ENCODE results near the gene PRKCQ. TPM values are rescaled to one million over a fixed set of nuclear protein-coding genes. Genes with fewer than 3 reads are reported as not detected.
"Not testable (repeated sequence)": the region's sequence is repeated elsewhere in the genome, so short reads cannot be mapped to it uniquely, and the experiment has no call there.

Gene PRKCQ
- total RNA-seq, 6 experiments from 2014 or later, result not detected

GRCh38 chr10:6589287-6590094, 9.4 kb upstream of the PRKCQ start:
- H3K27me3 Mint-ChIP-seq (ENCODE audit: insufficient read depth), result peaks cover 5% of the 10 kb centered on the region
- no peak overlapping the region for H3K27ac Mint-ChIP-seq
- no peaks in the 10 kb centered on the region for H3K9me3 Mint-ChIP-seq
- no peak for DNase-seq
- H3K4me1 Mint-ChIP-seq (ENCODE audit: low read depth), result no peaks in the 10 kb centered on the region
- no peak overlapping the region for H3K4me3 Mint-ChIP-seq
- no peak for TF ChIP-seq CTCF (IDR thresholded peaks at IDR 0.05)
- H3K36me3 Mint-ChIP-seq (ENCODE audit: low read depth), result no peaks in the 10 kb centered on the region

- Mint-ChIP-seq H3K4me1 (ENCODE audit: low read depth) (no peaks in the 10 kb centered on the region), H3K4me3 (no peak overlapping the region), H3K9me3 (no peaks in the 10 kb centered on the region), H3K27me3 (ENCODE audit: insufficient read depth) (peaks cover 1% of the 10 kb centered on the region), H3K27ac (no peak overlapping the region), H3K36me3 (ENCODE audit: low read depth) (no peaks in the 10 kb centered on the region)
- TF ChIP-seq CTCF (IDR thresholded peaks at IDR 0.05), result no peak
- no peak for DNase-seq
Measured at GRCh38 chr10:6588845-6589244, 8.8 kb upstream of the PRKCQ start.

DNA sequence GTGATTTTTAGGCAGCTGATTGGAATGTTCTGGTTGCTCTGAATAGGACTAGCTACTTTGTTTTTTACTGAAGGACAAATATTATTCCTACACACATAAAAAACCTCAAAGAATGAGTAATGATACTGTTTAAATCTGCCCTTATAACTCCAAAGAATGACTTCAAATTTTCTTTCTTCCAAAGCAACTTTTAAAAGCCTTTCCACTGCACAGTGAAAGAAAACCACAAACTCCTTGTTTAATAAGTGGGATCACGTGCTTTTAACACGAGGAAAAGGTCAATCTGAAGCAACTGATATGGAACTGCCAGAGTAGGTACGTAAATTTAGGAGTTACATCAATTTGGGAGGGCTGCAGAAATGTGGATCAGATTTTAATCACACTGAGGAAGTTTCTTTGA, 8.0 kb upstream of the PRKCQ start:
- Mint-ChIP-seq H3K9me3 (no peaks in the 10 kb centered on the region), H3K4me3 (no peak overlapping the region), H3K36me3 (ENCODE audit: low read depth) (no peaks in the 10 kb centered on the region), H3K27me3 (ENCODE audit: insufficient read depth) (no peaks in the 10 kb centered on the region; the same call in 1 of the 2 replicates), H3K27ac (no peak overlapping the region), H3K4me1 (ENCODE audit: low read depth) (no peaks in the 10 kb centered on the region)
- no peak for TF ChIP-seq CTCF (IDR thresholded peaks at IDR 0.05)
- no peak for DNase-seq

GRCh38 chr10:6586501-6586900, 6.4 kb upstream of the PRKCQ start:
- H3K4me3 Mint-ChIP-seq, result no peak overlapping the region
- no peaks in the 10 kb centered on the region for H3K27me3 Mint-ChIP-seq (ENCODE audit: insufficient read depth)
- TF ChIP-seq CTCF (IDR thresholded peaks at IDR 0.05), result no peak
- no peaks in the 10 kb centered on the region for H3K36me3 Mint-ChIP-seq (ENCODE audit: low read depth)
- DNase-seq, result no peak
- H3K4me1 Mint-ChIP-seq (ENCODE audit: low read depth), result no peaks in the 10 kb centered on the region
- H3K9me3 Mint-ChIP-seq, result no peaks in the 10 kb centered on the region
- H3K27ac Mint-ChIP-seq, result no peak overlapping the region

DNA sequence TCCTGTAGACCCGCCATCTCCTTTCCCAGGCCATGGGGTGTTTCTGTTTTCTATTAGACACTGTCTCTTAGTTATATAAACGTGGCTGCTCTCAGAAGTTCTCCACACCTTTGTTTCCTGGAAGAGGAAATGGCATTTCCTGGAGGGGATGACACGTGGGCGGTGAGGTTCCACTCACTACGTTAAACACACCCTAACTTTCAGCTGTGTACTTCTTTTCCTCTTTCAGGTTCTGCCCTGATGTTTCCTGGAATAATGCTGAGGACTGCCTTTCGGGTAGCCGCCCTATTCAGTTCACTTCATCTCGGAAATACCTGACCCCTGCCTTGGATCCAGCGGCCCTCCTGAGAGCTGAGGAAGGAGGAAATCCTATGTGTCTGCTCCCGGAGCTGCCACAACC, 3.4 kb upstream of the PRKCQ start:
- H3K4me1 Mint-ChIP-seq (ENCODE audit: low read depth), result peaks cover 5% of the 10 kb centered on the region; the same call in 1 of the 2 replicates
- TF ChIP-seq CTCF (IDR thresholded peaks at IDR 0.05), result no peak
- H3K36me3 Mint-ChIP-seq (ENCODE audit: low read depth), result no peaks in the 10 kb centered on the region
- H3K4me3 Mint-ChIP-seq, result no peak overlapping the region
- no peaks in the 10 kb centered on the region for H3K9me3 Mint-ChIP-seq
- no peaks in the 10 kb centered on the region; the same call in none of the 2 replicates for H3K27me3 Mint-ChIP-seq (ENCODE audit: insufficient read depth)
- H3K27ac Mint-ChIP-seq, result no peak overlapping the region
- DNase-seq, result no peak

DNA sequence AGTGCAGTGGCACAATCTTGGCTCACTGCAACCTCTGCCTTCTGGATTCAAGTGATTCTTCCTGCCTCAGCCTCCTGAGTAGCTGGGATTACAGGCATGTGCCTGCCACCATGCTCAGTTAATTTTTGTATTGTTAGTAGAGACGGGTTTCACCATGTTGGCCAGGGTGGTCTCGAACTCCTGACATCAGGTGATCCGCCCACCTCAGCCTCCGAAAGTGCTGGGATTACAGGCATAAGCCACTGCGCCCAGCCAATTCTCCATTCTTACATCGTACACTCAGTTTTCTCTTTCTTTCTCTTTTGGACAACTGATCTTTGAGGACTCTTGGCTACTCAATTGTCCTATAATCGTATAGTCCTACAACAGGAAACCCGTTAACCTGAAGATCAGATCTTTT, 2.8 kb upstream of the PRKCQ start:
- DNase-seq; H3K27me3 Mint-ChIP-seq (ENCODE audit: insufficient read depth); H3K27ac Mint-ChIP-seq; H3K9me3 Mint-ChIP-seq; H3K4me1 Mint-ChIP-seq (ENCODE audit: low read depth); H3K4me3 Mint-ChIP-seq; H3K36me3 Mint-ChIP-seq (ENCODE audit: low read depth): not testable (repeated sequence)
